Measurements from ENCODE around the gene PINK1. TPM values are rescaled to one million over a fixed set of nuclear protein-coding genes. Genes with fewer than 3 reads are reported as not detected.

The PINK1 gene
- total RNA-seq, 1 donor = 61.3 TPM

DNA sequence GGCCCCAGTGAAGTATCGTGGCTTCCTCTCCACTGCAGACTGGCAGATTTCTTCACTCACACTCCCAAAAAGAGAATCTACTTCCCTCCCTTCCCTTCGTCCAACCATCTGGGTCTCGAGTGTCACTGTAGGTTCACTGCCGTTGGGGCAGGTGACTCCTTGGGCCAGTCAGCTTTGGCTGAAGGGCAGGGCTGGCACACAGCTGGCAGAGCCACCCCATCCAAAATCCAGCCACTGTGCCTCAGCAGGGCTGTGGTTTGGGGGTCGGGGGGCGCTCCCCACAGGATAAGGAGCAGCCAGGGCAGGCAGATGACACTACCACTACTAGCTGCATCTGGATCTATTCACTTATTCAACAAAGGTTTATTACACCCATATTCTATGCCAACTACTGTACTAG lies 9.8 kb downstream of the PINK1 start:
- H3K4me3 ChIP-seq (ENCODE audit: low read depth, low read length) = no peak overlapping the region
- no peak for TF ChIP-seq CTCF (IDR thresholded peaks at IDR 0.05; ENCODE audit: insufficient read depth, low read depth, low read length)
- no peak for DNase-seq (ENCODE audit: low read depth)

- no peak for DNase-seq (ENCODE audit: low read depth)
- TF ChIP-seq CTCF (IDR thresholded peaks at IDR 0.05; ENCODE audit: insufficient read depth, low read depth, low read length) = no peak
- H3K4me3 ChIP-seq (ENCODE audit: low read depth, low read length) = no peak overlapping the region
Observed at GRCh38 chr1:20644416-20644815, 11.2 kb downstream of the PINK1 start.

- no peak overlapping the region for H3K4me3 ChIP-seq (ENCODE audit: low read depth, low read length)
- DNase-seq (ENCODE audit: low read depth) = no peak
- TF ChIP-seq CTCF (IDR thresholded peaks at IDR 0.05; ENCODE audit: insufficient read depth, low read depth, low read length) = no peak
Observed at GRCh38 chr1:20645414-20645813, 12.2 kb downstream of the PINK1 start.

- no peak overlapping the region for H3K4me3 ChIP-seq (ENCODE audit: low read depth, low read length)
- no peak for DNase-seq (ENCODE audit: low read depth)
- TF ChIP-seq CTCF (IDR thresholded peaks at IDR 0.05; ENCODE audit: insufficient read depth, low read depth, low read length) = no peak
Observed at GRCh38 chr1:20648438-20648837, 15.2 kb downstream of the PINK1 start.

DNA sequence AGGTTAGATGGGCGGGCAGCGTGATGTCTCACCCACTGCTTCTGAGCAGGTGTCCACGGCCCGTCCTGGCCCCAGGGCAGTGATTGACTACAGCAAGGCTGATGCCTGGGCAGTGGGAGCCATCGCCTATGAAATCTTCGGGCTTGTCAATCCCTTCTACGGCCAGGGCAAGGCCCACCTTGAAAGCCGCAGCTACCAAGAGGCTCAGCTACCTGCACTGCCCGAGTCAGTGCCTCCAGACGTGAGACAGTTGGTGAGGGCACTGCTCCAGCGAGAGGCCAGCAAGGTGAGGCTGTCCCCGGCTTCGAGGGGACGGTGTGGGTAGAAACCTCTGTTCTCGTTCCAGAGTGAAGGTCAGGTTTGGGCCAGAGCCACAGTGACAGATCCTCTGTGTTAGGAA lies 15.7 kb downstream of the PINK1 start:
- no peak overlapping the region for H3K4me3 ChIP-seq (ENCODE audit: low read depth, low read length)
- no peak for TF ChIP-seq CTCF (IDR thresholded peaks at IDR 0.05; ENCODE audit: insufficient read depth, low read depth, low read length)
- DNase-seq (ENCODE audit: low read depth) = no peak

- H3K4me3 ChIP-seq (ENCODE audit: low read depth, low read length) = no peak overlapping the region
- TF ChIP-seq CTCF (IDR thresholded peaks at IDR 0.05; ENCODE audit: insufficient read depth, low read depth, low read length) = no peak
- no peak for DNase-seq (ENCODE audit: low read depth)
Observed at GRCh38 chr1:20652300-20652699, 19.0 kb downstream of the PINK1 start.

GRCh38 chr1:20654104-20654690 lies 20.9 kb downstream of the PINK1 start:
- DNase-seq (ENCODE audit: low read depth) = no peak
- no peak overlapping the region for H3K4me3 ChIP-seq (ENCODE audit: low read depth, low read length)
- no peak for TF ChIP-seq CTCF (IDR thresholded peaks at IDR 0.05; ENCODE audit: insufficient read depth, low read depth, low read length)

All from fibroblast of villous mesenchyme (primary cell).